Prostate gland (tissue), 2 donors: Measurements from ENCODE around the gene JPH3.

Experiments
- POLR2A ChIP-seq: fragments of 450-650 bp; IDR thresholded peaks from one replicate; pipeline ENCODE4 v1.6.1; 2016; ENCODE audit warnings: antibody characterized with exemption, mild to moderate bottlenecking
- TF ChIP-seq, protein P1 (sequence below), 4 experiments: fragments of 200-600 bp in 2 of 4; fragments of 450-650 bp in 2 of 4; sonication (generic) in 2 of 4; IDR thresholded peaks; 1 replicate in 3 of 4; 2 replicates in 1 of 4; pipeline ENCODE4 v1.5.1; 2016 to 2019; ENCODE audit warnings: antibody characterized with exemption in 4 of 4, mild to moderate bottlenecking in 2 of 4, moderate library complexity in 2 of 4

DNA sequence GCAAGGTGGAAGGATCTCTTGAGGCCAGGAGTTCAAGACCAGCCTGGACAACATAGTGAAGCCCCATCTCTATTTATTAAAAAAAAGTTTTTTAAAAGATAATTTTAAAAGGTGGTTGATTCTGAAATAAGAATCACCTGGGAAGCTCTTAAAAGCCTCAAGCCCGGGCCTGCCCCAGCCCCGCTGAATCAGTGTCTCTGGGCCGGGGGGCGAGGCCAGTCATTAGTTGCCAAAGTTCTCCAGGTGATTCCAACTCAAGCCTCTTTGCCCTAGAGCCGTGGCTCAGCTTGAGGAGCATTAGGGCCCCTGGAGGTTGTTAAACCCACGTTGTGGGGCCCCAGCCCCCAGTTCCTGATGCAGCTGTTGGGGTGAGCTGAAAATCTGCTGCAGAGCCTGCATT is 24.6 kb downstream of the JPH3 start:
- no peak for TF ChIP-seq POLR2A
- TF ChIP-seq, protein P1, sequence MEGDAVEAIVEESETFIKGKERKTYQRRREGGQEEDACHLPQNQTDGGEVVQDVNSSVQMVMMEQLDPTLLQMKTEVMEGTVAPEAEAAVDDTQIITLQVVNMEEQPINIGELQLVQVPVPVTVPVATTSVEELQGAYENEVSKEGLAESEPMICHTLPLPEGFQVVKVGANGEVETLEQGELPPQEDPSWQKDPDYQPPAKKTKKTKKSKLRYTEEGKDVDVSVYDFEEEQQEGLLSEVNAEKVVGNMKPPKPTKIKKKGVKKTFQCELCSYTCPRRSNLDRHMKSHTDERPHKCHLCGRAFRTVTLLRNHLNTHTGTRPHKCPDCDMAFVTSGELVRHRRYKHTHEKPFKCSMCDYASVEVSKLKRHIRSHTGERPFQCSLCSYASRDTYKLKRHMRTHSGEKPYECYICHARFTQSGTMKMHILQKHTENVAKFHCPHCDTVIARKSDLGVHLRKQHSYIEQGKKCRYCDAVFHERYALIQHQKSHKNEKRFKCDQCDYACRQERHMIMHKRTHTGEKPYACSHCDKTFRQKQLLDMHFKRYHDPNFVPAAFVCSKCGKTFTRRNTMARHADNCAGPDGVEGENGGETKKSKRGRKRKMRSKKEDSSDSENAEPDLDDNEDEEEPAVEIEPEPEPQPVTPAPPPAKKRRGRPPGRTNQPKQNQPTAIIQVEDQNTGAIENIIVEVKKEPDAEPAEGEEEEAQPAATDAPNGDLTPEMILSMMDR (IDR thresholded peaks at IDR 0.05): no peak
